Gastroesophageal sphincter (tissue), 3 donors: Measurements from ENCODE around the gene APCDD1L.

Experiments used
- POLR2A ChIP-seq, 2 donors: fragments of 450-650 bp; IDR thresholded peaks; one replicate each; pipeline ENCODE4 v1.6.1; 2017; ENCODE audit warnings: antibody characterized with exemption in 2 of 2, mild to moderate bottlenecking in 2 of 2, moderate library complexity in 1 of 2
- TF ChIP-seq, protein P1 (sequence below), 4 experiments: fragments of 200-600 bp in 2 of 4; fragments of 450-650 bp in 2 of 4; sonication (generic) in 1 of 4; IDR thresholded peaks; one replicate each; pipeline ENCODE4 v1.5.1; 2017 to 2019; ENCODE audit warnings: antibody characterized with exemption in 4 of 4, mild to moderate bottlenecking in 2 of 4, moderate library complexity in 2 of 4

DNA sequence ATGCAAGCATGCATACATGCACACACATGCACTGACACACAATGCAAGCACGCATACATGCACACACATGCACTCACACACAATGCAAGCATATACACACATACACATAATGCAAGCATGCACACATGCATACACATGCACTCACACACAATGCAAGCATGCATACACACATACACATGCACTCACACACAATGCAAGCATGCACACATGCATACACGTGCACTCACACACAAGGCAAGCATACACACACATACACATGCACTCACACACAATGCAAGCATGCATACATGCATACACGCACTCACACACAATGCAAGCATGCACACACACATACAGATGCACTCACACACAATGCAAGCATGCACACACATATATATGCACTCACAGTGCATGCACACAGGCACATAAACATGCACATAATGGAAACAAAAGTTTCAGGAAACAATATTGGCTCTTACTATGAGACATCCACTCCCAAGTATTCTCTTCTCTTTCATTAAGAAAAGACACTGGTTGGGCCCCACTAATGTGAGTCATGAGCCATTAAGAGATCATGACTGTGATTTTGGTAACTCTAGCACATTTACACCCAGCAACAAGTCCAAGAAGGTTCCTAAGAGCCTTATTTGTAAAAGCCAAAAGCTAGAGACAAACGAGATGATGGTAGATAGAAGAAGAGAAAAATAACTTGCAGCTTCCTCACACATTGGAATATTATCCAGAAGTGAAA, 22.2 kb downstream of the APCDD1L start:
- TF ChIP-seq, protein P1, sequence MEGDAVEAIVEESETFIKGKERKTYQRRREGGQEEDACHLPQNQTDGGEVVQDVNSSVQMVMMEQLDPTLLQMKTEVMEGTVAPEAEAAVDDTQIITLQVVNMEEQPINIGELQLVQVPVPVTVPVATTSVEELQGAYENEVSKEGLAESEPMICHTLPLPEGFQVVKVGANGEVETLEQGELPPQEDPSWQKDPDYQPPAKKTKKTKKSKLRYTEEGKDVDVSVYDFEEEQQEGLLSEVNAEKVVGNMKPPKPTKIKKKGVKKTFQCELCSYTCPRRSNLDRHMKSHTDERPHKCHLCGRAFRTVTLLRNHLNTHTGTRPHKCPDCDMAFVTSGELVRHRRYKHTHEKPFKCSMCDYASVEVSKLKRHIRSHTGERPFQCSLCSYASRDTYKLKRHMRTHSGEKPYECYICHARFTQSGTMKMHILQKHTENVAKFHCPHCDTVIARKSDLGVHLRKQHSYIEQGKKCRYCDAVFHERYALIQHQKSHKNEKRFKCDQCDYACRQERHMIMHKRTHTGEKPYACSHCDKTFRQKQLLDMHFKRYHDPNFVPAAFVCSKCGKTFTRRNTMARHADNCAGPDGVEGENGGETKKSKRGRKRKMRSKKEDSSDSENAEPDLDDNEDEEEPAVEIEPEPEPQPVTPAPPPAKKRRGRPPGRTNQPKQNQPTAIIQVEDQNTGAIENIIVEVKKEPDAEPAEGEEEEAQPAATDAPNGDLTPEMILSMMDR (IDR thresholded peaks at IDR 0.05), result no peak
- TF ChIP-seq POLR2A (IDR thresholded peaks at IDR 0.05), result no peak
